HS-5 (cell line): ENCODE data around the gene TRPM1.
A peak's percentile ranks its signal among the peaks of the same experiment; 100 is the strongest.

Experiments used
- DNase-seq: peaks from one replicate; pipeline ENCODE4 v3.0.0-alpha.2; 2012; ENCODE audit warnings: low read depth

The TRPM1 gene

DNA sequence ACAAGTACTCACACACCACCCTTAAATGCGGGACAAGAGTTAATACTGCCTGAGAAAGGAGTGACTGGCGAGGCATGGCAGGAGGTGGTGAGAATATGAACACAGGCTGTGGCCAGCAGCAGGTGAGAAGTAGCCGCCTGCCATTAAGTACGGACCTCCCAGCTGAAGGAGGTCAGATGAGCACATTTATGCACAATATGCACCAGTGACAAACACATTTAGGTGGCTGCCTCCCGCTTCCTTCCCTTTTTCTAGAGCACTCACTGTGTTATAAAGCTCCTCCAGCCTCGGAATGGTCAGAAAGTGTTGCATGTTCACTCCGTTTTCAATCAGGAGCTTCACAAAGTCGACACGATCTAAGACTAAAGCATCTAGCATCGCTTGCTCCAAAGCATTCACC is 52.4 kb downstream of the TRPM1 start:
- no peak for DNase-seq

DNA sequence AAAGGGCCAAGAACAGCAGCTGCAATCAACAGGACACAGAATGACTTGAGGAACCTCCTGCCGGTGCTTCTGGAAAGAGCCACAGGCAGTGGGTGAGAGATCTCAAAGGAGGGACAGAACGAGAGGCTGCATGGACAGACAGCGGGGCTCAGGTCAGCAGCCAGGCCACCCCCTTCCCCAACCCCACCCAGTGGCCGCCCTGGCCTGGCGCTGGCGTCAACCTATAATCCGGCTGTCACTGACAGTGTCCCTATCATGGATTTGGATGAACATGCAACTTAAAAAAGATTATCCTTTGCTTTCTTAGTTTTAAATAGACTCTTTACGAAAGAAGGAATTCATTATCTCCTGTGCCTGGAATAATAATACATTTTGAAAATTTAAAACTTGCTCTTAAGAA is 54.1 kb downstream of the TRPM1 start:
- no peak for DNase-seq

DNA sequence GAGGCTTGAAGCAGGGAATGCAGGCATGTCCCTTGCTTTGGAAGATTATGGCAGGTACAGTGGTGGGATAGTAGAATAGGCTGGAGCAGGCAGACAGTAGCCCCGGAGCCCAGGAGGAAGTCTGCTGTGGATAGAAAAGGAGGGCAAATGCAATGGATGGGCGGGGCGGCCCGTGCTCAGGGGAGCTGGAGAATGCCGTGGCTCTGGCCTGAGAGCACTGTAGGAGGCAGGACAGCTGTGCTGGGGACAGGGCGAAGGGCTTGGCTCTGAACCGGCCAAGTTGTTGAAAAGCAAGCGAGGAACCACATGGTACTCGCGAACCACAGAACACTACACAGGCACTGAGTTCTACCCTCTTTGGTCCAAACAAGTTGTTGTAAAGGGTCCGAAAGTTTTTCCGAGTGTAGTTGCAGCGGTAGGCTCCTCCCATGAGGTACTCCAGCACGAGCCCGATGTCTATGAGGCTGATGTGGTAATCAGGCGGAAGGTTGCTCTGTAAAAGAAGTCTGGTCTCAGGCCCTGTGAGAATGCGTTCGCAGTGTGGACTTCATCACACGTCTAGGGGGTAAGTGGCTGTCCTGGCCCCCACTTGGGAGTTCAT is 54.7 kb downstream of the TRPM1 start:
- no peak for DNase-seq

DNA sequence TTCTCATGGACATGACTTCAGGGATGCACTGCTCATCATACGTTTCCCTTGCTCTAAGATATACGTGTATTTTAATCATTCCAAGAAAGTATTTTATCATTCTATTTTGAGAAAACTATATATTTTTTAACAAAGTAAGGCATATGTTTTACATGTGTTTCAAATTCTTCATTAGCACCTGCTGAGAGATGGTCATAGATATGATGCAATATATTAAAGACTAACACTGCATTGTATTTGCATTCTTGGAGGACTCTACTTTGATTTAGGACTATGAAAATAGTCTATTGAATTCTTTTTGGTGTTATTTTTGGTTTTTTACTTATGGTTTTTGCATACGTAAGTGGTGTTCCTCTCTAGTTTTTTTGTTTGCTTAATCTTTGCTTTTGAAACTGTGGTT is 55.9 kb downstream of the TRPM1 start:
- DNase-seq, result no peak

DNA sequence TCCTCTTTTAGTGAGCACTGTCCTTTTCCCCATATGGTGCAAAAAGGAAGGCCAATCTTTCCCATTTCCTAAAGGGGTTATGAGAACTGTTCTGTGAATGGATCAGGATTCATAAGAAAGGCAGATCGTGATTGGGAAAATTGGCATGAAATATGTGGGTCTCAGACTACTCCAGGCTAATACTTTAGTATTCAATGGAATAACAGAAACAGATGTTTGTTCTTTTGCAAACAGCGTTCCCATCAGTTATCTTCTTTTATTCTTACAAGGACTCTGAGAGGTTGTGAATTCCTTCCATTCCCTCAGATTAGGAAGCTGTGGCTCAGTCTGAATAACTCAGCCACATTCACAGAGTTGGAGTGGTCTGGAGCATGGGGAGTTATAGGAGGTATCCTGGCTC is 58.8 kb downstream of the TRPM1 start:
- DNase-seq, result no peak

DNA sequence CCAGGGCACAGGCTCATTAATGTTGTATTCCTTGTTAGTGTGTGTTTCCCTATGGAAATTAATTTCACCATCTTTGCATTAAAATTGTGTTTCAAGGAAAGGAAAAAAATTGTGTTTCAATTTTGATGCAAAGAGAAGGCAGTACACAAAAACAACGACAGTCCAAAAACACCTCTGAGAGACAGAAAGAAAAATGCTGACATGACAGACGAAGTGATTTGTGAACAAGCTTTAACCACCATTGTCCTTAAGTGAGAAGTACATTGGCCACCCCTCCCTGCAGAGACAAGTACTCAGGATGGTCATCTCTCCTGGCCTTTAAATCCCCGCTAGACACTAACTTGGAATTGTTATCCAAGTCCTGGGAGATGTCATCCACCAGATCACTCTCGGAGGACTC is 59.9 kb downstream of the TRPM1 start:
- no peak for DNase-seq

DNA sequence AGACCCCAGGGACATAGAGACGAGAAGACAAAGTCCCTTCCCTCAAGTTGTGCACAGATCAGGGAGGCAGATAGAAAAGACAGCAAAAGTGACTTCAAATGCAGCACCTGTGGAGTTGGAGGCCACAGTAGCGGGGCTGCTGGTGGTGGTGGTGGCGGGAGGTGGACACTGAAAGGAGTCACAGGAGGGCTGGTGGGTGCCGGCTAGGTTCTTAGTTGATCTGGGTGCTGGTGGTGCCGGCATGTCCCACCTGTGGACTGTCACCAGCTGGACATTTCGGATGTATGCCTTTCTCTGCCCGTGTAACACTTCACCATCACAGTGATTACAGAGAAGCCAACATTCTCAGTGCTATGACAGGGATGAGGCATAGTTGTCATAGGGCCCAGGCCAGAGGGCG is 60.9 kb downstream of the TRPM1 start:
- no peak for DNase-seq

DNA sequence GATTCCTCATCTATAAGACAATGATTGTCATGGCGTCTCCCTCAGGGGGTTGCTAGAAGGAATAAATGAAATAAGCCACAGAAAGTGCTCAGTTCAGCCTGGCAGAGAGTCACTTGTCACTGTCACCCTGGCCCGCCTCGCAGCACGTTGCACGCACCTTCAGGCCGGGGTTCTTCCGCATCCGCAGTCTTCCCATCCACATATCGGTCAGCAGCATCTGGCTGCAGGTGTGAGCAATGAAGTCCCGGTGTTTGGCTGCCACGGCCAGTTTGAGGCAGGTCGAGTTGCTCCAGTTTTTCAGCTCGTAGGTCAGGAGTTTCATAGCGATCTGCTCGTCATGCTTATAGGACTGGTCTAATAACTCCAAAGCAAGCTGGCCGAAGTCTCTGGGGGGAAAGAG is 61.6 kb downstream of the TRPM1 start:
- no peak for DNase-seq

DNA sequence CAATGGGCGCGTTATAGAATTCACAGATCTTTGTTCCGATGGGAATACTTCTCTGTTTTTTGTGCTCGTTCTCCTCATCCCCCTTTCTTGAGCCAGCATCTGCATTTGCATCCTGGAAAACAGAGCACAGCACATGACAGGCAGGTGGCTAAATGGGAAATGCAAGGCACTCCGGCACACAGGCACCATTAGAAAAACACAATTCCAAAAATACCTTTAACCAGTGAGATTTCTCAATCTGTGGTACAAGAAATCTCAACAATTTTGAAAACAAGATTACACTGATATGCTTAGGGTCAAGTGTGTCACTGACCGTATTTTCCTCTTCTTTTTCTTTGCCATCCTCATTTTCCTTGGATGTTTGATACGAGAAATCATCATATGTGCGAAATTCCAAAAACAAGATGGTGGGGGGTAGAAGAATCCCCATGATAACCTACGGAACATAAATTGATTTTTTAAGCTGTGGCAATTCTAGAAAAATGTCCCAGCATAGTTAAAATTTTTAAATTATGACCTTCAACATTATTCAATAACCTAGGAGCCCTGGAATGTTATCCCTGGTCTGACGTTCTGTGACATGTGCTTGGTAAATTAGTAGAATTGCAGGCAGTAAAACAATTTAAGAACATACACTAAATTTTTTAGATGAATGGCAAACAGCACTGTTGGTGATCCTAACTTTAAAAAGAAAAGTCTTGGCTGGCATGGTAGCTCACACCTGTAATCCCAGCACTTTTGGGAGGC is 63.6 kb downstream of the TRPM1 start:
- DNase-seq, result no peak

DNA sequence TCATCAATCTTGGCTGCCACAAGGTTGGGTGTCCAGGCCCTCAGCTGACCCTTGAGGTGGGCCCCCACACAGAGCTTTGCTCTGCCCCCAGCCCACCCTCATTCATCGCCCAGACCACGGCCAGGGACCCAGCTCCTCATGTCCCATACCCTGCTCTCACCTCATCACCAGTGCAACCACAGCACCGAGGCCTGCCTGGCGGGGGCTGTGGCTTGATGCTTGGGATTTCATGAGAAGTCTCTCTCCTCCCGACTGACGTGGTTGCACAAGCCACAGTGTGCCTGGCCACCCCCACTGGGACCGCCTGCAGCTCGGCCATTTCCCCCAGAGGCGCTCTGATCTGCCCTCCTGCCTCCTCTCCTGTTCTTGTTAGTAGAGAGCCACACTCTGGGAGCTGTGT is 64.7 kb downstream of the TRPM1 start:
- DNase-seq, result no peak

DNA sequence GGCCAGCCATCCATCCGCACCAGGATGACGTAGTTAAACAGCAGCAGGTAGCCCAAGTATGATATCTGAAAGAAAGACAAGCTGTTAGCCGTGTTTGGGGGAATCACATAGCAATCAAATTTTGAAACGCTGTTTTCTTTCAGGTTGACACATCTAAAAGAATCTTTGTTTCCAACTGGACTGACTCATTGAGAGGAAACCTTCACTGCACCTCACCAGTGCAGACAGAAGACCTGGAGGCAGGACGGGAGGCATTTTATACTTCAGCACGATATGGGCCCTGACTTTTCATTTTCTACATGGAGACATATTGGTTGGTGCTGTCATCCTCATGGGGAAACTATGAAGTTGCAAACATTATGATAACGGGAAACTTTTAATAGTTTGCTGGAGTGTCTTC is 65.9 kb downstream of the TRPM1 start:
- DNase-seq, result no peak

DNA sequence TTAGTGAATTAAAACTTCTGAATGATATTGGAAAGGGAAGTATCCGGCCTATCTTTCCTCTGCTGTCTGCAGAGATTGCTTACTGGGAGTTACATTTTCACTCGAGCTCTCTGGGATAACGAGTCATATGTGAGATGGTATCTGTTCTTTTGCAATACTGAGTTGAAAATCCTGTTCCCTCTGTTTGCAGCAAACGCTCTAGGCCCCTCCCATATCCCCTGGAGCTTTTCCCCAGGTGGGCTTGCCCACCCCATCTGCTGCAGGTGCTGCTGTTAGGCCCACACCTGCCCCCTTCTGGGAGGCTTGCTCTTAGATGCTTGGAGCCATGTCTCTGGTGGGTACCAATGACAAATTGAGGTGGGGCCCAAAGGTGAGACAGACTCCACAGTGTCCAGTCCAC is 67.4 kb downstream of the TRPM1 start:
- DNase-seq, result no peak

DNA sequence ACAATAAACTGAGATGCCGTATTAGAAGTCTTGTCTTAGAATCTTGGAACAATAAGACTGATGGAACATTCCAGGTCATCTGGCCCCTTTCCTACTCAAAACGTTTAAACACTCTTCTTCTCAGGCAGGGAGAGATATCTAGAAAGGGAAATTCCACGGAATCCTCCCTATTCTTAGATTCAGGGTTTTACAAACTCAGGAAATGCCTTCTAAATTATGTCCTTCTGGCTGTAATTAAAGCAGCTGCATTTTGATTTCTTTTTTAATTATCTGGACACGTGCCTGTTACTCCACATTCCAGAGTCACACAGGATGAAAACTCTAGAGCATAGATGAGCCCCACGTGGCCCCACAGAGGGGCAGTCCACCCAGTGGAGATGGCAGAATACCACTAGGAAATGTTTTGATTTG is 68.6 kb downstream of the TRPM1 start:
- DNase-seq, result no peak

DNA sequence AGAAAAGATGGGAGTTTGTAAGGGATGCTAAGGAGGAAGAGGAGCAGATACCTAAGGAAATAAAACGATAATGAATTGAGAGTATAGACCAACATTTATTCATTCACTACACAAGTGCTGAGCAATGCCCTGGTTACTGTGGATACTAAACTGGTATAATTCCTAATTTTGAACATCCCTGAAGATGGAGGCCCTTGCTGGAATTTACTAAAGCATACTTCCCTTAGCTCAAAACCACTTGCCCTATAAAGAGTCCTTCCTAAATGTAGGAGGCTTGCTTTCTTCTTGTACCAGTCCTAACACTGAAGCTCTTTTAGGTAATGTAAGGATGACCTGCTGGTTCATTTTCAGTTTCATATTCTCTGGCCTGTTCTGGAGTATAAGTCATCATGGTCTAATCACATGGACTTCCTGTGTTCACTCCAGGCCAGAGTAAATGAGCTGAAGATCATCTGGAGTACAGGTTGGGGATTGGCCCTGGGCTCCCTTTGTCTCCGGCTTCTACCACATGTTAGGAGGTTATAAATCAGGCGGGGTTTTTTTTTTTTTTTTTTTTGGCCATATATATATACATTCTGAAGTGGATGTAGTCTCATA is 70.0 kb downstream of the TRPM1 start:
- no peak for DNase-seq

DNA sequence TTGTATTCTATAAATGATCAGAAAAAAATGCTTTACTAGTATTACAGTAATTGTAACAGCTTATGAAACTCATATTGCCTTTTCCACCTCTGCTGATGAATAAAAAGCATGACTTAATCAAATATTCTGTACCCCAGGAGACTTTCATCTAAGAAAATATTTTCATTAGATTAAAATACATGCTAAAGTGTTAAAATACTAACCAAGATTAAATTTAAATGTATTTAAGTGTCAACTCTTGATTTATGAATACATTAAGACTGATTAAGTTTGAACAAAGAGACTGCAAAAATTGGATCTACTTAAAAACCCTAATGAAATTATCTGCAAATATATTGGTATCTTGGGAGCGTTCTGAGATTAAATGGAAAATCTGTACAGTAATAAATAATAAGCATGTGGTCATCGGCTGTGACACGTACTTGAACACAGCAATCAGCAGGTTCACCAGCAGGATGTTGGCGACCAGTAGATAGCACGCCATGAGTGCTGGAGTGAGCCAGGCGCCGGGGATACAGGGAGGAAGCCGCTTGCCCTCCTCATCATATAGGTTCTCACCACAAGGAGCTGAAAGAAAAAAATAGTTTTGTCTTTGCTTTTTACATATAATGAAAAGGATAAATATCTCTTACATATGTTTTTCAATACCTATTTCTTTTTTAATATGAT is 73.5 kb downstream of the TRPM1 start:
- no peak for DNase-seq

DNA sequence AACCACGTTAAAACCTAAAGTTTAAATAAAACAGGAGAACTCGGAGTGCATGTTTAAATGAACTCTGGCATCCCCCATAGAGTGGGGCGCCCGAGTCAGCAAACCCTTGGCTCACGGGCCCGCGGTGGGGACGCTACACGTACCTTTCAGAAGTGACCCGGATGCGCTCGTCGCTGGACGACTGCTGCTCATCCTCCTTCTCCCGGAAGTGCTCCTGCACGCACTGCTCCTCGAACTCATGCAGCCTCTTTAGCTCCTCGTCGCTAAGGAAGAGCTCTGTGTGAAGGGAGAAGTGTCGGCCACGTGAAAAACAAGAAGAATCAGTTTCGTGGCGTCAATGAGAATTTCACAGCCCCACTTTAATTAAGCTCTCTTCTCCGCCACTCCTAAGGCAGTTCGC is 75.5 kb downstream of the TRPM1 start:
- DNase-seq, result no peak

DNA sequence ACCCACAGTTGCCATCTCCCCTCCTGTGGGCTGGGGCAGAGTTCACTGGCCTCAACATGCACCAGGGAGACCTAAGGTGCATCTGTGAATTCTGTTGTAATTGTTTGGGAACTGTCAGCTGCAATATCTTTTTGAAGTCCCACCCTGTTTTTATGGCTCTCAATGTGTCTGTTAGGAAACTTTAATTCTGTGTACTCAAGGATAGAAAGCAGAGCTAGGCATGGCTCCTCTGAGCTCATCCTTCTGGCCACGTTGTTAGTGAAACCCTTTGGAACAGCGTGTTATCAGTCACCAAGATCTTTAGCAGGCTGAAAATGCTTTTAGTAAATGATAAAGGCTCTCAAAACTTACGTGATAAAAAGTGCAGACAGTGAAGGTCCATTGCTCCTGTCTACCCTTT is 76.5 kb downstream of the TRPM1 start:
- DNase-seq, result no peak

DNA sequence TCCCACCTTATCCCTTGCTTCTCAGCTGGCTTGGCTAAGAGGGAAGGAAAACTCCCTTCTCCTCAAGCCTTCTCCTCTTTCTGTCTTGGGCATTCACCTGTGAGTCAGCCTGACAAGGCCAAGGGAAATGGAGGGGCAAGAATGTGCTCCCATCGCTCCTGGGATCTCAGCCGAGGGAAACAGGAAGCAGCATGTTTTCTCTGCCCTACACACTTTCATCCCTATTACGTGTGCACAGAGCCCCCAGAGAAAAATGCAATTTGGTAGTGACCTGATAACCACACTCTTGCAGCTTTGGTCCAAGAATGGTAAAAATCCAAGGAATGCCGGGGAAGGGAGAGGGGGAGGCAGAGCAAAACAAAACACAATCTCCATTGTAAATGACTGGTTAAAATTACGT is 77.2 kb downstream of the TRPM1 start:
- peak; percentile 98 for DNase-seq

DNA sequence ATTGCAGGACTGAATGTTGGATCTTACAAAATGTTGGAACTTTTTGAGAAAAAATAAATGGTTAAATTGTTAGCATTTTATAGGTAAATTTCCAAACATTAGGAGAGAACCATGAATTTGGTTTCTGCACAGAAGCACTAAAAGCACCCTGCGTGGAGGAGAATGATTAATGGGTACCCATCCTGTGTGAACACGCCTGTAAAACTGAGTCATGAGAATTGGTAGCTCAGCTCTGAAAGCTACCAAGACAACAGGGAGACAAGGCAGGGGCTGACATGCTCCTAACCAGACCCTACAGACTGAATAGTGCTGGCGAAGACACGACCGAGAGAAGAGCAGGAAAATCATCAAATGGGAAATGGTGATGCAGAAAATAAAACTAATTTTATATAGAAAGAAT is 77.7 kb downstream of the TRPM1 start:
- no peak for DNase-seq

DNA sequence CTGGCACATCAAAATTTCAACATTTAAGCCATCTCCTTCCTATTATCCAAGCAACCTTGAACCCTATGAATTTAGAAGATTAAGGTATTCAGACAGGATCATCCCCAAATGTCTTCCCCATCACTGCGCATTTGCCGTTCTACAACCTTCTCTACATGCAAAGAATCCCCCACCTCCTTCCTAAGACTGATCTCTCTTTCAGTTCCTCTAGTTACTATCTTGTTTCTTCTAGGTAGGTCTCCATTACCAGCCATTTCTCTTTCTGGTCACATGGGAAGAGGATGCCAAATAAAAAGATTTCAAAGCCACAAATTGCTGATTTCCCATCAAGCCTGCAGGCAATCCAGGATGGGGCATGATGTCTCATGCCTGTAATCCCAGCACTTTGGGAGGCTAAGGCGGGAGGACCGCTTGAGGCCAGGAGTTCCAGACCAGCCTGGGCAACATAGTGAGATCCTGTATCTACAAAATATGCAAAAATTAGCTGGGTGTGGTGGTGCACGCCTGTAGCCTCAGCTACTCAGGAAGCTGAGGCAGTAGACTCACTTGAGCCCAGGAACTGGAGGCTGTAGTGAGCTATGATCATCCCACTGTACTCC is 80.4 kb downstream of the TRPM1 start:
- no peak for DNase-seq

DNA sequence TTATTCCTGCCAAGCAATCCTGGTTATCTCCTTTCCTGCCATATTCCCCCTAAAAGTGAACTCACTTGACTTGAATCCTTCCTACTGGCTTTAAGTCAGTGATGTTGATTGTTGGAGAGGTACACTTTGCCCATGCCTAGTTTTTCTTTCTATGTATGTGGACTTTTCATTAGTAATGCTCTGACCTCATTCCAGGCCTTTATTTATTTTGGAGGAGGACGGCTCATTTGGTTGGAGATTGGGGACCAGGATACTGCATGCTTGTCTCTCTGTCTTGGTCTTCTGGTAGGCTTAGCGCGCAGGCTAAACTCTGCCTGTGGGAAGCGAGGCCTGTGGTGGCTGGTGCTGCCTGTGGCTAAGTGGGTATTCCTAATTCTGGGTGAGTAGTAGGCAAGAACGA is 81.0 kb downstream of the TRPM1 start:
- DNase-seq, result no peak

DNA sequence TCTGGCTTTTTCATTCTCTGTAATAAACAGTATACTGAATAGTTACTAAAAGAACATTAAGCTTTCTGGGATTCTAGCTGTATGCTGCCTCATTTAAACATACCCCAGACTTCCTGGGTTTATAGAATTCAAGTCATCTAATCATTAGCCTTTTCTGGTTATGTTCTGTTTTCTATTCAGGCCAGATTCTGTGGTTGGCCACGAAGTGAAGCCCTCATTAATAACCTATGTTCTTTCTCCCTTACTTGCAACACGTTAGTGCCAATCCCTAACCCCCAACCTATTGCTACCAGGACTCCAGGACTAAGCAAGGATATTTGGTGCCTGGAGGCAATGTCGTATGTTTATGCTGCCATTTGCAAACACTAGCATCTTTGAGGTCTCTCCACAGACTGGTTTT is 81.5 kb downstream of the TRPM1 start:
- no peak for DNase-seq

DNA sequence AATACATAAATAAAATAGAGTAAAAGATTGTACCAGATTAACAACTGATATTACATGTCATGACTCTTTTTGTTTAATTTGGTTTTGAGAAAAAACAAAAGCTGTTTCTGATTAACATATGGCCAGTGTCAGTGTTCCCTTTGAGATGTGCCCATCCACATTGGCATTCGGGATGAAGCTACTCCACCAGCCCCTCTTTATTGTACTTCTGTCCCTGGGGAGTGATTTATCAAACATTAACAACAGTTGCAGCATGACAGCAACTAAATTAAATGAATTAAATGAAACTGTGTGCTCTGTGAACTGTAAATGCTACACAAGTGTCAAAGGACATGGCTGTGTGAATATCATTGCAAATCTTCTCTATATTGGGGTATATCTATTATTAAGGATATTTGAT is 84.2 kb downstream of the TRPM1 start:
- DNase-seq, result no peak
